ENCODE measurements around the gene FAM180A.

DNA sequence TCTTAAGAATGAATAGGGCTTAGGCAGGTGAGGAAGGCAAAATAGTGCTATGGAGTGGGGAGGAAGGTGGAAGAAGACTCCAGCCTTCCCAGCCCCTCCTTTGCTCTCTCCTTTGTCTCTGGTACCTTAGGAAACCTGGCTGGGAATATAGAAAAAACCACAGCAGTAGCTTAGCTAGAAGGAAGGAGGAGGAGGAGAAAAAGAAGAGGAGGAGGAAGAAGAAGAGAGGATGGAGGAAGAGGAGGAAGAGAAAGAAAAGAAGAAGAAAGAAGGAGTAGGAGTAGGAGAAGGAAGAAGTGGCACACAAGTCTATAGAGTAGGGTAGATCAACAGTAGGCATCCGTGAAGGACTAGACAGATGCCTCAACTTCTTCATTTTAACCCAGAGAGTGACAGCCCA is 36.5 kb upstream of the FAM180A start:
- TF ChIP-seq, protein P1, sequence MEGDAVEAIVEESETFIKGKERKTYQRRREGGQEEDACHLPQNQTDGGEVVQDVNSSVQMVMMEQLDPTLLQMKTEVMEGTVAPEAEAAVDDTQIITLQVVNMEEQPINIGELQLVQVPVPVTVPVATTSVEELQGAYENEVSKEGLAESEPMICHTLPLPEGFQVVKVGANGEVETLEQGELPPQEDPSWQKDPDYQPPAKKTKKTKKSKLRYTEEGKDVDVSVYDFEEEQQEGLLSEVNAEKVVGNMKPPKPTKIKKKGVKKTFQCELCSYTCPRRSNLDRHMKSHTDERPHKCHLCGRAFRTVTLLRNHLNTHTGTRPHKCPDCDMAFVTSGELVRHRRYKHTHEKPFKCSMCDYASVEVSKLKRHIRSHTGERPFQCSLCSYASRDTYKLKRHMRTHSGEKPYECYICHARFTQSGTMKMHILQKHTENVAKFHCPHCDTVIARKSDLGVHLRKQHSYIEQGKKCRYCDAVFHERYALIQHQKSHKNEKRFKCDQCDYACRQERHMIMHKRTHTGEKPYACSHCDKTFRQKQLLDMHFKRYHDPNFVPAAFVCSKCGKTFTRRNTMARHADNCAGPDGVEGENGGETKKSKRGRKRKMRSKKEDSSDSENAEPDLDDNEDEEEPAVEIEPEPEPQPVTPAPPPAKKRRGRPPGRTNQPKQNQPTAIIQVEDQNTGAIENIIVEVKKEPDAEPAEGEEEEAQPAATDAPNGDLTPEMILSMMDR (IDR thresholded peaks at IDR 0.05; ENCODE audit: insufficient read depth, low read length, poor library complexity, severe bottlenecking), result no peak
- no peak for TF ChIP-seq EZH2phosphoT487 (conservative IDR thresholded peaks at IDR 0.05; ENCODE audit: low read length)
